Esophagus squamous epithelium (tissue), 5 donors: ENCODE data around the gene RNF150. TPM values are rescaled to one million over a fixed set of nuclear protein-coding genes. Genes with fewer than 3 reads are reported as not detected.

Experiments
- DNase-seq: peaks from one replicate; lab custom pipeline; 2025; lab: John Stamatoyannopoulos, UW
- H3K27ac ChIP-seq, 4 donors: fragments of 200-600 bp; sonication (generic); one replicate each; pipeline ENCODE4 v1.5.1; 2016 to 2019; ENCODE audit warnings: mild to moderate bottlenecking in 1 of 4
- H3K27me3 ChIP-seq, 4 donors: fragments of 200-600 bp; sonication (generic); 1 replicate in 3 of 4; 2 replicates in 1 of 4; pipeline versions ENCODE4 v1.5.1 to v1.6.0; 2017 to 2021; ENCODE audit warnings: antibody characterized with exemption in 1 of 4
- H3K36me3 ChIP-seq, 3 donors: fragments of 200-600 bp; sonication (generic); one replicate each; pipeline ENCODE4 v1.5.1; 2016 to 2019
- H3K4me1 ChIP-seq, 3 donors: fragments of 200-600 bp; sonication (generic); one replicate each; pipeline ENCODE4 v1.5.1; 2017 to 2019
- H3K4me3 ChIP-seq, 4 donors: fragments of 200-600 bp; sonication (generic); 1 replicate in 3 of 4; 2 replicates in 1 of 4; pipeline ENCODE4 v1.5.1; 2016 to 2019; ENCODE audit warnings: mild to moderate bottlenecking in 2 of 4, moderate library complexity in 1 of 4
- H3K9me3 ChIP-seq, 3 donors: fragments of 200-600 bp; sonication (generic); one replicate each; pipeline ENCODE4 v1.5.1; 2016 to 2019
- CTCF ChIP-seq, 6 experiments: fragments of 450-650 bp in 4 of 6; fragments of 200-600 bp in 2 of 6; sonication (generic) in 2 of 6; IDR thresholded peaks; one replicate each; pipeline ENCODE4 v1.5.1; 2016 to 2019; ENCODE audit warnings: antibody characterized with exemption in 6 of 6, mild to moderate bottlenecking in 4 of 6, moderate library complexity in 4 of 6
- POLR2A ChIP-seq, 4 donors: fragments of 450-650 bp; IDR thresholded peaks; one replicate each; pipeline ENCODE4 v1.6.1; 2017; ENCODE audit warnings: antibody characterized with exemption in 4 of 4, mild to moderate bottlenecking in 4 of 4, moderate library complexity in 3 of 4
- WGBS, 2 donors: methylation state at CpG; one replicate each; pipeline ENCODE4 v1.1.5; 2018; 5-methylcytosine and 5-hydroxymethylcytosine counted together
- intact Hi-C: fragments of 100-400 bp; cut with DNase I; formaldehyde crosslinking; loops from one replicate; pipeline ENCODE4 v1.15.0; 2022
- total RNA-seq, 4 donors: library from RNA; depleted of rRNA; stranded (reverse); fragments of >200 nt; gene quantifications; one replicate each; pipeline ENCODE4 v1.1.0, GENCODE V29; 2016
- donor health status: DM: yes; HTN: yes; CAD: no.

Gene RNF150
- total RNA-seq, 4 donors from 2014 or later, result 0.23 to 6.7 (median 4.5) TPM

- H3K27ac ChIP-seq, result no peak overlapping the region
- no peaks in the 10 kb centered on the region for H3K27me3 ChIP-seq
- no peak for DNase-seq
- H3K4me3 ChIP-seq, result no peak overlapping the region
- intact Hi-C loops, result no loop called here
- no peak for TF ChIP-seq POLR2A (IDR thresholded peaks at IDR 0.05)
- TF ChIP-seq CTCF (IDR thresholded peaks at IDR 0.05), result peak; percentile 15 to 68 (median 51)
- WGBS, 2 donors, result 43 to 53% methylated on average over 4 of the region's 4 CpGs
- H3K36me3 ChIP-seq, result no peaks in the 10 kb centered on the region
- H3K4me1 ChIP-seq, result no peaks in the 10 kb centered on the region
- H3K9me3 ChIP-seq, result no peaks in the 10 kb centered on the region
These were observed 248.7 kb downstream of the RNF150 start for GRCh38 chr4:140884431-140885058.

GRCh38 chr4:140877781-140878180, 255.5 kb downstream of the RNF150 start:
- Histone ChIP-seq H3K27ac (no peak overlapping the region), H3K4me3 (no peak overlapping the region), H3K27me3 (no peaks in the 10 kb centered on the region), H3K9me3 (no peaks in the 10 kb centered on the region), H3K4me1 (no peaks in the 10 kb centered on the region), H3K36me3 (no peaks in the 10 kb centered on the region)
- no peak for DNase-seq
- no peak for TF ChIP-seq POLR2A (IDR thresholded peaks at IDR 0.05)
- no peak for TF ChIP-seq CTCF (IDR thresholded peaks at IDR 0.05)
- intact Hi-C loops, result no loop called here

GRCh38 chr4:140876615-140877364, 256.5 kb downstream of the RNF150 start:
- H3K27me3 ChIP-seq, result no peaks in the 10 kb centered on the region
- no peak overlapping the region for H3K27ac ChIP-seq
- no peaks in the 10 kb centered on the region for H3K36me3 ChIP-seq
- no peak for TF ChIP-seq POLR2A (IDR thresholded peaks at IDR 0.05)
- TF ChIP-seq CTCF (IDR thresholded peaks at IDR 0.05), result no peak
- WGBS, 2 donors, result 75 to 79% methylated on average over 3 of the region's 3 CpGs
- intact Hi-C loops, result no loop called here
- no peak overlapping the region for H3K4me3 ChIP-seq
- H3K4me1 ChIP-seq, result no peaks in the 10 kb centered on the region
- no peak for DNase-seq
- no peaks in the 10 kb centered on the region for H3K9me3 ChIP-seq

GRCh38 chr4:140875746-140876452, 257.4 kb downstream of the RNF150 start:
- WGBS, 2 donors, result 67 to 77% methylated on average over 1 of the region's 1 CpG
- no peaks in the 10 kb centered on the region for H3K4me1 ChIP-seq

More at GRCh38 chr4:140875746-140876452, 257.4 kb downstream of the RNF150 start:
- H3K27ac ChIP-seq, result no peak overlapping the region
- TF ChIP-seq POLR2A (IDR thresholded peaks at IDR 0.05) (no peak), CTCF (IDR thresholded peaks at IDR 0.05) (no peak)
- no peaks in the 10 kb centered on the region for H3K27me3 ChIP-seq
- H3K4me3 ChIP-seq, result no peak overlapping the region
- no peak for DNase-seq
- no peaks in the 10 kb centered on the region for H3K36me3 ChIP-seq
- no peaks in the 10 kb centered on the region for H3K9me3 ChIP-seq
- intact Hi-C loops, result no loop called here
